Spleen (tissue), 7 donors: Measurements from ENCODE around the gene RNF166.

Source experiments
- CTCF ChIP-seq, 11 experiments: fragments of 200-600 bp in 7 of 11; fragments of 450-650 bp in 4 of 11; sonication (generic) in 4 of 11; IDR thresholded peaks in 8 of 11; conservative IDR thresholded peaks in 3 of 11; 1 replicate in 7 of 11; 2 replicates in 4 of 11; pipeline versions ENCODE4 v1.4.0 to v1.8.0; 2016 to 2021; ENCODE audit warnings: antibody characterized with exemption in 11 of 11, inconsistent platforms in 4 of 11, mild to moderate bottlenecking in 1 of 11
- POLR2A ChIP-seq, 3 donors: fragments of 450-650 bp; IDR thresholded peaks; one replicate each; pipeline ENCODE4 v1.5.1; 2017; ENCODE audit warnings: antibody characterized with exemption in 3 of 3, mild to moderate bottlenecking in 1 of 3
- POLR2AphosphoS5 ChIP-seq, 3 donors: sonication (generic); formaldehyde crosslinking; IDR thresholded peaks; one replicate each; pipeline ENCODE4 v1.5.1; 2017; ENCODE audit warnings: antibody characterized with exemption in 3 of 3
- donor health status: DM: no; HTN: no; CAD: no; lungs with moderate emphysema.
- donor health status: DM: no; HTN: no; CAD: no.
- donor health status: DM: no; HTN: no; CAD: no.

- TF ChIP-seq POLR2AphosphoS5 (IDR thresholded peaks at IDR 0.05), result peak in 1 of 3 donors; percentile 53
- TF ChIP-seq CTCF (IDR thresholded peaks at IDR 0.05 in 8 of 11, conservative IDR thresholded peaks at IDR 0.05 in 3 of 11), result no peak
- TF ChIP-seq POLR2A (IDR thresholded peaks at IDR 0.05), result no peak
Observed at GRCh38 chr16:88726981-88727380, 20.8 kb upstream of the RNF166 start.
